WI38 (cell line): ENCODE data around the gene DKC1.

ENCODE experiments used
- H3K4me3 ChIP-seq: 2 replicates; pipeline ENCODE4 v1.5.1; 2011; ENCODE audit warnings: low read depth, mild to moderate bottlenecking, control low read depth, low read length
- CTCF ChIP-seq: IDR thresholded peaks from 2 replicates; pipeline ENCODE4 v1.5.1; 2012; ENCODE audit warnings: low read depth, mild to moderate bottlenecking, control low read depth, low read length

The DKC1 gene

GRCh38 chrX:154721155-154721554, 41.5 kb upstream of the DKC1 start:
- no peak for TF ChIP-seq CTCF
- H3K4me3 ChIP-seq = no peak overlapping the region

- TF ChIP-seq CTCF = no peak
- H3K4me3 ChIP-seq = no peak overlapping the region
These were observed 37.5 kb upstream of the DKC1 start for GRCh38 chrX:154724993-154725756.

- no peak overlapping the region for H3K4me3 ChIP-seq
- TF ChIP-seq CTCF = no peak
These were observed 35.2 kb upstream of the DKC1 start for GRCh38 chrX:154727418-154727817.

GRCh38 chrX:154727871-154728270, 34.8 kb upstream of the DKC1 start:
- no peak for TF ChIP-seq CTCF
- H3K4me3 ChIP-seq = no peak overlapping the region

GRCh38 chrX:154728431-154729190, 34.1 kb upstream of the DKC1 start:
- TF ChIP-seq CTCF = no peak
- H3K4me3 ChIP-seq = no peak overlapping the region

GRCh38 chrX:154729439-154729838, 33.2 kb upstream of the DKC1 start:
- TF ChIP-seq CTCF = no peak
- no peak overlapping the region for H3K4me3 ChIP-seq

GRCh38 chrX:154730253-154730891, 32.3 kb upstream of the DKC1 start:
- no peak overlapping the region for H3K4me3 ChIP-seq
- TF ChIP-seq CTCF = no peak
